HepG2 (cell line): ENCODE results near the gene CERT1. TPM values are rescaled to one million over a fixed set of nuclear protein-coding genes. Genes with fewer than 3 reads are reported as not detected.

Source experiments
- EHMT2 ChIP-seq: fragments of 200-600 bp; sonication (generic); IDR thresholded peaks from 2 replicates; pipeline ENCODE4 v1.7.0; 2017; ENCODE audit warnings: antibody characterized with exemption, low read depth, low read length, borderline replicate concordance
- FOXC1 ChIP-seq: sonication (generic); formaldehyde crosslinking; IDR thresholded peaks from 2 replicates; pipeline ENCODE4 v1.8.0; 2022; ENCODE audit warnings: mild to moderate bottlenecking, missing genetic modification reagents, borderline replicate concordance
- GATA4 ChIP-seq: sonication (generic); IDR thresholded peaks from 2 replicates; pipeline ENCODE4 v1.6.1; 2016; ENCODE audit warnings: antibody characterized with exemption, low read depth, borderline replicate concordance
- MEIS2 ChIP-seq: sonication (generic); formaldehyde crosslinking; IDR thresholded peaks from 2 replicates; pipeline ENCODE4 v1.9.0; 2021; ENCODE audit warnings: mild to moderate bottlenecking, missing genetic modification reagents
- PAX8 ChIP-seq: sonication (generic); formaldehyde crosslinking; IDR thresholded peaks from 2 replicates; pipeline ENCODE4 v1.8.0; 2022; ENCODE audit warnings: mild to moderate bottlenecking, missing genetic modification reagents, borderline replicate concordance
- PITX1 ChIP-seq: sonication (generic); formaldehyde crosslinking; IDR thresholded peaks from 2 replicates; pipeline ENCODE4 v1.5.1; 2020; ENCODE audit warnings: mild to moderate bottlenecking, missing genetic modification reagents
- SMARCE1 ChIP-seq: fragments of 450-650 bp; IDR thresholded peaks from 2 replicates; pipeline ENCODE4 v1.6.1; 2017; ENCODE audit warnings: borderline replicate concordance
- ZC3H13 ChIP-seq: sonication (generic); formaldehyde crosslinking; IDR thresholded peaks from 2 replicates; pipeline ENCODE4 v1.8.1; 2023; ENCODE audit warnings: mild to moderate bottlenecking, missing genetic modification reagents, moderate library complexity
- ZFP36 ChIP-seq: fragments of 150-350 bp; IDR thresholded peaks from 2 replicates; pipeline ENCODE4 v1.6.1; 2018; ENCODE audit warnings: borderline replicate concordance, low read length, low read depth; ENCODE audit not compliant: partially characterized antibody
- ZNF264 ChIP-seq: sonication (generic); formaldehyde crosslinking; IDR thresholded peaks from 2 replicates; pipeline ENCODE4 v1.4.0; 2020; ENCODE audit warnings: missing genetic modification reagents
- ZNF276 ChIP-seq: sonication (generic); formaldehyde crosslinking; IDR thresholded peaks from 2 replicates; pipeline ENCODE4 v1.4.0; 2020; ENCODE audit warnings: mild to moderate bottlenecking, low read depth, missing genetic modification reagents
- ZNF333 ChIP-seq: sonication (generic); formaldehyde crosslinking; IDR thresholded peaks from 2 replicates; pipeline ENCODE4 v1.4.0; 2020; ENCODE audit warnings: mild to moderate bottlenecking, missing genetic modification reagents, borderline replicate concordance
- polyA plus RNA-seq, 8 experiments: library from polyadenylated mRNA; depleted of rRNA in 3 of 8; stranded (reverse) in 7 of 8; unstranded in 1 of 8; fragments of >200 nt; fragmentation: Illumina TruSeq in 4 of 8; extraction: Trizol in 4 of 8; gene quantifications; 2 replicates each; pipeline versions ENCODE4 v1.2.1 to v1.2.3, GENCODE V29; 2011 to 2016; ENCODE audit warnings: low read depth in 4 of 8, missing spikeins in 1 of 8, mixed read lengths in 1 of 8; ENCODE audit not compliant: insufficient read depth in 1 of 8
- total RNA-seq, 5 experiments: library from RNA; depleted of rRNA; stranded (reverse); fragments of >200 nt; fragmentation: Illumina TruSeq; extraction: Trizol; gene quantifications; 2 replicates each; pipeline ENCODE4 v1.2.3, GENCODE V29; 2016; ENCODE audit warnings: low read depth in 1 of 5
- TF ChIP-seq, protein P1 (sequence below): sonication (generic); formaldehyde crosslinking; IDR thresholded peaks from 2 replicates; pipeline ENCODE4 v1.9.0; 2021; ENCODE audit warnings: mild to moderate bottlenecking, missing genetic modification reagents
- TF ChIP-seq, protein P2 (sequence below): IDR thresholded peaks from 2 replicates; pipeline ENCODE4 v1.6.1; 2018; ENCODE audit warnings: missing genetic modification reagents
- TF ChIP-seq, protein P3 (sequence below): sonication (generic); formaldehyde crosslinking; IDR thresholded peaks from 2 replicates; pipeline ENCODE4 v1.5.0; 2020; ENCODE audit warnings: mild to moderate bottlenecking, missing genetic modification reagents
- TF ChIP-seq, protein P4 (sequence below): sonication (generic); formaldehyde crosslinking; IDR thresholded peaks from 2 replicates; pipeline ENCODE4 v1.4.0; 2020; ENCODE audit warnings: missing genetic modification reagents, borderline replicate concordance

CERT1 gene
- total and polyA plus RNA-seq, 2 of the 13 experiments (the other 11 are each of a cell fraction or from before 2014, with no cell fraction given): 8.2 to 12.7 TPM

DNA sequence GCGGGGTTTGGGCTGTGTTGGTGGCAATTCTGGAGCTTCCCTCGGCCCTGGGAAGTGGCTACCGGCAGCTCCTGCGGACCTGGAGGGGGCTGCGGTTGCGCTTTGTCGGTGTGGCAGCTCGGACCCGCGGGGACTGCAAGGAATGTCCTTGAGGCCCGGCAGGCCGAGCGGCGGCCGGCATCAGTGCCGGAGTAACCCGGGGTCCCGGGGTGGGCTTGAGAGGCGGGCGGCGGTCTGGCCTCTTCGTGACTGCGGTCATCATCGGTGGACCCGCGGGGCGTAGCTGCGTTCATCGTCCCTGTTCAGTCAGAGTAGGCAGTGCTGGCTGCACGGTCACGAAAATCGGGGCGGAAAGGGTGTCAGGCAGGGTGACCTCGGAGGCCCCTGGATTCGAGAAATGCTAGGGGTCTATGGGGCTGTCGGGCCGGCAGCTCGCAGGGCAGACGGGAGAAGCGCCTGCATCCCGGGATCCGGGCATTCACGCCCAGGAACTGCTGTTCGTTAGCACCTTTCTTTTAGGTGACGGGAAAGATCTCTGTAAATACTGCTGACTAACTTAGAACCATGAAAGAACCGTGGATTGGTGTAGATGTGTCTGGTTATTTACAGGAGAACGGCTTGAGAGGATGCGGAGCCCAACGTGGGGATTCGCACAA lies 173.9 kb downstream of the CERT1 start (continued):
- TF ChIP-seq, protein P1, sequence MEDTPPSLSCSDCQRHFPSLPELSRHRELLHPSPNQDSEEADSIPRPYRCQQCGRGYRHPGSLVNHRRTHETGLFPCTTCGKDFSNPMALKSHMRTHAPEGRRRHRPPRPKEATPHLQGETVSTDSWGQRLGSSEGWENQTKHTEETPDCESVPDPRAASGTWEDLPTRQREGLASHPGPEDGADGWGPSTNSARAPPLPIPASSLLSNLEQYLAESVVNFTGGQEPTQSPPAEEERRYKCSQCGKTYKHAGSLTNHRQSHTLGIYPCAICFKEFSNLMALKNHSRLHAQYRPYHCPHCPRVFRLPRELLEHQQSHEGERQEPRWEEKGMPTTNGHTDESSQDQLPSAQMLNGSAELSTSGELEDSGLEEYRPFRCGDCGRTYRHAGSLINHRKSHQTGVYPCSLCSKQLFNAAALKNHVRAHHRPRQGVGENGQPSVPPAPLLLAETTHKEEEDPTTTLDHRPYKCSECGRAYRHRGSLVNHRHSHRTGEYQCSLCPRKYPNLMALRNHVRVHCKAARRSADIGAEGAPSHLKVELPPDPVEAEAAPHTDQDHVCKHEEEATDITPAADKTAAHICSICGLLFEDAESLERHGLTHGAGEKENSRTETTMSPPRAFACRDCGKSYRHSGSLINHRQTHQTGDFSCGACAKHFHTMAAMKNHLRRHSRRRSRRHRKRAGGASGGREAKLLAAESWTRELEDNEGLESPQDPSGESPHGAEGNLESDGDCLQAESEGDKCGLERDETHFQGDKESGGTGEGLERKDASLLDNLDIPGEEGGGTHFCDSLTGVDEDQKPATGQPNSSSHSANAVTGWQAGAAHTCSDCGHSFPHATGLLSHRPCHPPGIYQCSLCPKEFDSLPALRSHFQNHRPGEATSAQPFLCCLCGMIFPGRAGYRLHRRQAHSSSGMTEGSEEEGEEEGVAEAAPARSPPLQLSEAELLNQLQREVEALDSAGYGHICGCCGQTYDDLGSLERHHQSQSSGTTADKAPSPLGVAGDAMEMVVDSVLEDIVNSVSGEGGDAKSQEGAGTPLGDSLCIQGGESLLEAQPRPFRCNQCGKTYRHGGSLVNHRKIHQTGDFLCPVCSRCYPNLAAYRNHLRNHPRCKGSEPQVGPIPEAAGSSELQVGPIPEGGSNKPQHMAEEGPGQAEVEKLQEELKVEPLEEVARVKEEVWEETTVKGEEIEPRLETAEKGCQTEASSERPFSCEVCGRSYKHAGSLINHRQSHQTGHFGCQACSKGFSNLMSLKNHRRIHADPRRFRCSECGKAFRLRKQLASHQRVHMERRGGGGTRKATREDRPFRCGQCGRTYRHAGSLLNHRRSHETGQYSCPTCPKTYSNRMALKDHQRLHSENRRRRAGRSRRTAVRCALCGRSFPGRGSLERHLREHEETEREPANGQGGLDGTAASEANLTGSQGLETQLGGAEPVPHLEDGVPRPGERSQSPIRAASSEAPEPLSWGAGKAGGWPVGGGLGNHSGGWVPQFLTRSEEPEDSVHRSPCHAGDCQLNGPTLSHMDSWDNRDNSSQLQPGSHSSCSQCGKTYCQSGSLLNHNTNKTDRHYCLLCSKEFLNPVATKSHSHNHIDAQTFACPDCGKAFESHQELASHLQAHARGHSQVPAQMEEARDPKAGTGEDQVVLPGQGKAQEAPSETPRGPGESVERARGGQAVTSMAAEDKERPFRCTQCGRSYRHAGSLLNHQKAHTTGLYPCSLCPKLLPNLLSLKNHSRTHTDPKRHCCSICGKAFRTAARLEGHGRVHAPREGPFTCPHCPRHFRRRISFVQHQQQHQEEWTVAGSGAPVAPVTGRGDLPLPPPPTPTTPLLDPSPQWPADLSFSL (CRISPR knock-in tag): no peak
- TF ChIP-seq FOXC1 (no peak), PITX1 (CRISPR knock-in tag) (no peak), GATA4 (no peak), ZNF276 (no peak), SMARCE1 (no peak), PAX8 (CRISPR knock-in tag) (no peak), ZFP36 (no peak), ZNF333 (CRISPR knock-in tag) (peak; percentile 87; the same call in 1 of the 2 replicates), MEIS2 (CRISPR knock-in tag) (no peak), EHMT2 (no peak), ZNF264 (CRISPR knock-in tag) (no peak), ZC3H13 (CRISPR knock-in tag) (no peak)
- TF ChIP-seq, protein P2, sequence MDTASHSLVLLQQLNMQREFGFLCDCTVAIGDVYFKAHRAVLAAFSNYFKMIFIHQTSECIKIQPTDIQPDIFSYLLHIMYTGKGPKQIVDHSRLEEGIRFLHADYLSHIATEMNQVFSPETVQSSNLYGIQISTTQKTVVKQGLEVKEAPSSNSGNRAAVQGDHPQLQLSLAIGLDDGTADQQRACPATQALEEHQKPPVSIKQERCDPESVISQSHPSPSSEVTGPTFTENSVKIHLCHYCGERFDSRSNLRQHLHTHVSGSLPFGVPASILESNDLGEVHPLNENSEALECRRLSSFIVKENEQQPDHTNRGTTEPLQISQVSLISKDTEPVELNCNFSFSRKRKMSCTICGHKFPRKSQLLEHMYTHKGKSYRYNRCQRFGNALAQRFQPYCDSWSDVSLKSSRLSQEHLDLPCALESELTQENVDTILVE (CRISPR knock-in tag): no peak
- TF ChIP-seq, protein P3, sequence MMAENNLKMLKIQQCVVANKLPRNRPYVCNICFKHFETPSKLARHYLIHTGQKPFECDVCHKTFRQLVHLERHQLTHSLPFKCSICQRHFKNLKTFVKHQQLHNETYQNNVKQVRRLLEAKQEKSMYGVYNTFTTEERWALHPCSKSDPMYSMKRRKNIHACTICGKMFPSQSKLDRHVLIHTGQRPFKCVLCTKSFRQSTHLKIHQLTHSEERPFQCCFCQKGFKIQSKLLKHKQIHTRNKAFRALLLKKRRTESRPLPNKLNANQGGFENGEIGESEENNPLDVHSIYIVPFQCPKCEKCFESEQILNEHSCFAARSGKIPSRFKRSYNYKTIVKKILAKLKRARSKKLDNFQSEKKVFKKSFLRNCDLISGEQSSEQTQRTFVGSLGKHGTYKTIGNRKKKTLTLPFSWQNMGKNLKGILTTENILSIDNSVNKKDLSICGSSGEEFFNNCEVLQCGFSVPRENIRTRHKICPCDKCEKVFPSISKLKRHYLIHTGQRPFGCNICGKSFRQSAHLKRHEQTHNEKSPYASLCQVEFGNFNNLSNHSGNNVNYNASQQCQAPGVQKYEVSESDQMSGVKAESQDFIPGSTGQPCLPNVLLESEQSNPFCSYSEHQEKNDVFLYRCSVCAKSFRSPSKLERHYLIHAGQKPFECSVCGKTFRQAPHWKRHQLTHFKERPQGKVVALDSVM (CRISPR knock-in tag): no peak
- TF ChIP-seq, protein P4, sequence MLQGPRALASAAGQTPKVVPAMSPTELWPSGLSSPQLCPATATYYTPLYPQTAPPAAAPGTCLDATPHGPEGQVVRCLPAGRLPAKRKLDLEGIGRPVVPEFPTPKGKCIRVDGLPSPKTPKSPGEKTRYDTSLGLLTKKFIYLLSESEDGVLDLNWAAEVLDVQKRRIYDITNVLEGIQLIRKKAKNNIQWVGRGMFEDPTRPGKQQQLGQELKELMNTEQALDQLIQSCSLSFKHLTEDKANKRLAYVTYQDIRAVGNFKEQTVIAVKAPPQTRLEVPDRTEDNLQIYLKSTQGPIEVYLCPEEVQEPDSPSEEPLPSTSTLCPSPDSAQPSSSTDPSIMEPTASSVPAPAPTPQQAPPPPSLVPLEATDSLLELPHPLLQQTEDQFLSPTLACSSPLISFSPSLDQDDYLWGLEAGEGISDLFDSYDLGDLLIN: 0 out of 2 replicates have a peak, but pooled peaks have one; percentile 17
